Breast epithelium (tissue), 4 donors: ENCODE results near the gene ZDHHC20. TPM values are rescaled to one million over a fixed set of nuclear protein-coding genes. Genes with fewer than 3 reads are reported as not detected.

ENCODE experiments used
- DNase-seq, 2 donors: peaks; one replicate each; pipeline ENCODE4 v3.0.0-alpha.2; 2019; ENCODE audit warnings: low spot score in 2 of 2
- H3K27ac ChIP-seq, 2 donors: fragments of 200-600 bp; sonication (generic) in 1 of 2; one replicate each; pipeline ENCODE4 v1.5.1; 2016 to 2019; ENCODE audit warnings: mild to moderate bottlenecking in 1 of 2
- H3K27me3 ChIP-seq, 2 donors: fragments of 200-600 bp; sonication (generic) in 1 of 2; one replicate each; pipeline versions ENCODE4 v1.5.1 to v1.6.0; 2017 to 2019; ENCODE audit warnings: control low read depth in 1 of 2, mild to moderate bottlenecking in 1 of 2
- H3K36me3 ChIP-seq: fragments of 200-600 bp; one replicate; pipeline ENCODE4 v1.5.1; 2019
- H3K4me1 ChIP-seq, 2 donors: fragments of 200-600 bp; sonication (generic); one replicate each; pipeline ENCODE4 v1.5.1; 2016 to 2019; ENCODE audit warnings: control low read depth in 1 of 2
- H3K4me3 ChIP-seq, 3 donors: fragments of 200-600 bp; sonication (generic); 1 replicate in 2 of 3; 2 replicates in 1 of 3; pipeline ENCODE4 v1.5.1; 2016 to 2019; ENCODE audit warnings: mild to moderate bottlenecking in 3 of 3, moderate library complexity in 2 of 3
- H3K9me3 ChIP-seq, 2 donors: fragments of 200-600 bp; sonication (generic) in 1 of 2; one replicate each; pipeline ENCODE4 v1.5.1; 2016 to 2019; ENCODE audit warnings: control low read depth in 1 of 2
- CTCF ChIP-seq, 3 donors: fragments of 450-650 bp; IDR thresholded peaks; one replicate each; pipeline ENCODE4 v1.5.1; 2016 to 2017; ENCODE audit warnings: antibody characterized with exemption in 3 of 3, mild to moderate bottlenecking in 3 of 3, moderate library complexity in 3 of 3
- POLR2A ChIP-seq: fragments of 450-650 bp; IDR thresholded peaks from one replicate; pipeline ENCODE4 v1.6.1; 2016; ENCODE audit warnings: antibody characterized with exemption, mild to moderate bottlenecking, moderate library complexity
- POLR2AphosphoS5 ChIP-seq, 3 donors: sonication (generic); formaldehyde crosslinking; IDR thresholded peaks; one replicate each; pipeline ENCODE4 v1.6.1; 2017; ENCODE audit warnings: antibody characterized with exemption in 3 of 3
- intact Hi-C: fragments of 100-400 bp; cut with DNase I; formaldehyde crosslinking; loops from one replicate; pipeline ENCODE4 v1.15.1; 2023; ENCODE audit warnings: low total_unique reads
- total RNA-seq, 3 donors: library from RNA; depleted of rRNA; stranded (reverse); fragments of >200 nt; gene quantifications; one replicate each; pipeline ENCODE4 v1.1.0, GENCODE V29; 2016

Gene ZDHHC20
- total RNA-seq, 3 donors from 2014 or later, result 50.9 to 79.0 (median 57.7) TPM

GRCh38 chr13:21405309-21405708 lies 53.8 kb downstream of the ZDHHC20 start:
- Histone ChIP-seq H3K27me3 (no peaks in the 10 kb centered on the region), H3K9me3 (peaks cover 0 to 8% of the 10 kb centered on the region in 2 donors), H3K36me3 (no peaks in the 10 kb centered on the region), H3K27ac (no peak overlapping the region), H3K4me1 (no peaks in the 10 kb centered on the region), H3K4me3 (no peak overlapping the region)
- intact Hi-C loops, result no loop called here
- no peak for TF ChIP-seq CTCF (IDR thresholded peaks at IDR 0.05)
- TF ChIP-seq POLR2A, result no peak
- TF ChIP-seq POLR2AphosphoS5 (IDR thresholded peaks at IDR 0.05), result no peak
- no peak for DNase-seq

- Histone ChIP-seq H3K27ac (no peak overlapping the region), H3K4me1 (no peaks in the 10 kb centered on the region), H3K9me3 (peaks cover 0 to 8% of the 10 kb centered on the region in 2 donors), H3K27me3 (no peaks in the 10 kb centered on the region), H3K36me3 (no peaks in the 10 kb centered on the region), H3K4me3 (no peak overlapping the region)
- intact Hi-C loops, result no loop called here
- TF ChIP-seq CTCF (IDR thresholded peaks at IDR 0.05), result no peak
- no peak for TF ChIP-seq POLR2AphosphoS5 (IDR thresholded peaks at IDR 0.05)
- no peak for TF ChIP-seq POLR2A
- DNase-seq, result no peak
These were observed 56.4 kb downstream of the ZDHHC20 start for GRCh38 chr13:21402586-21403307.

GRCh38 chr13:21399741-21400140 lies 59.4 kb downstream of the ZDHHC20 start:
- H3K4me3 ChIP-seq, result no peak overlapping the region
- no peaks in the 10 kb centered on the region for H3K4me1 ChIP-seq
- no peaks in the 10 kb centered on the region for H3K36me3 ChIP-seq
- no peak for DNase-seq
- H3K9me3 ChIP-seq, result no peaks in the 10 kb centered on the region
- intact Hi-C loops, result no loop called here
- no peak overlapping the region for H3K27ac ChIP-seq
- TF ChIP-seq POLR2A, result no peak
- TF ChIP-seq POLR2AphosphoS5 (IDR thresholded peaks at IDR 0.05), result no peak
- no peak for TF ChIP-seq CTCF (IDR thresholded peaks at IDR 0.05)
- H3K27me3 ChIP-seq, result no peaks in the 10 kb centered on the region

- no peaks in the 10 kb centered on the region for H3K9me3 ChIP-seq
- H3K4me1 ChIP-seq, result no peaks in the 10 kb centered on the region
- no peak for TF ChIP-seq CTCF (IDR thresholded peaks at IDR 0.05)
- TF ChIP-seq POLR2AphosphoS5 (IDR thresholded peaks at IDR 0.05), result no peak
- H3K27ac ChIP-seq, result no peak overlapping the region
- H3K36me3 ChIP-seq, result no peaks in the 10 kb centered on the region
- intact Hi-C loops, result no loop called here
- no peak overlapping the region for H3K4me3 ChIP-seq
- DNase-seq, result no peak
- no peaks in the 10 kb centered on the region for H3K27me3 ChIP-seq
These were observed 63.1 kb downstream of the ZDHHC20 start for GRCh38 chr13:21395953-21396352.

- no peaks in the 10 kb centered on the region for H3K27me3 ChIP-seq
- TF ChIP-seq CTCF (IDR thresholded peaks at IDR 0.05) (no peak), POLR2A (no peak), POLR2AphosphoS5 (IDR thresholded peaks at IDR 0.05) (no peak)
- no peaks in the 10 kb centered on the region for H3K4me1 ChIP-seq
- H3K27ac ChIP-seq, result no peak overlapping the region
- DNase-seq, result no peak
- intact Hi-C loops, result no loop called here
- no peaks in the 10 kb centered on the region for H3K36me3 ChIP-seq
- H3K9me3 ChIP-seq, result peaks cover 0 to 7% of the 10 kb centered on the region in 2 donors
- no peak overlapping the region for H3K4me3 ChIP-seq
These were observed 70.0 kb downstream of the ZDHHC20 start for GRCh38 chr13:21389124-21389523.
